K562 (cell line): ENCODE data around the gene ARHGEF12. TPM values are rescaled to one million over a fixed set of nuclear protein-coding genes. Genes with fewer than 3 reads are reported as not detected.

ENCODE experiments used
- ATAC-seq: fragments of 200-7000 bp; cut with Tn5 transposase; 3 replicates; pipeline ENCODE4 v1.9.1; 2020; ENCODE audit warnings: moderate library complexity
- BruUV-seq: library from RNA; stranded (reverse); fragments of 400-500 nt; replicated peaks from 2 replicates; lab custom pipeline; 2021; lab: Mats Ljungman, UMichigan
- CTCF ChIA-PET: fragments of 300-600 bp; formaldehyde crosslinking; extraction: SDS; loops from one replicate; lab custom pipeline; 2021; ENCODE audit warnings: low intra/inter-chr PET ratio; lab: Yijun Ruan, JAX
- POLR2A ChIA-PET: fragments of 300-600, 350-650 bp; sonication (Branson Sonifier 250); formaldehyde crosslinking; extraction: SDS; loops from one replicate; lab custom pipeline; 2021; ENCODE audit warnings: antibody characterized with exemption, inconsistent platforms; lab: Yijun Ruan, JAX
- DNase-seq, 4 experiments: peaks; one replicate each; pipeline versions ENCODE4 v3.0.0 to v3.0.0-alpha.2; 2011 to 2018; ENCODE audit warnings: low spot score in 3 of 4, mixed read lengths in 3 of 4; ENCODE audit errors: extremely low read depth in 1 of 4
- FAIRE-seq: peaks from 2 replicates; lab custom pipeline; 2011; peaks lifted over from hg19 to GRCh38; lab: Jason Lieb, UNC
- H2AFZ ChIP-seq: 2 replicates; pipeline ENCODE4 v1.6.0; 2011; ENCODE audit warnings: low read depth, low read length, control low read depth, inconsistent platforms
- H3K27ac ChIP-seq: fragments of 200-600 bp; 3 replicates; pipeline ENCODE4 v1.8.0; 2011; ENCODE audit warnings: low read depth, mild to moderate bottlenecking, control low read depth, inconsistent platforms, low read length, moderate library complexity, mixed read lengths; ENCODE audit errors: extremely low read depth
- H3K27me3 ChIP-seq, 2 experiments: fragments of 300-600 bp in 1 of 2; 2 replicates in 1 of 2; 3 replicates in 1 of 2; pipeline versions ENCODE4 v1.6.0 to v1.8.0; 2011; ENCODE audit warnings: inconsistent platforms in 2 of 2, low read length in 2 of 2, mild to moderate bottlenecking in 1 of 2, mixed read lengths in 1 of 2, moderate library complexity in 1 of 2; ENCODE audit not compliant: control insufficient read depth in 2 of 2, insufficient read depth in 2 of 2
- H3K36me3 ChIP-seq: fragments of 300-600 bp; 3 replicates; pipeline ENCODE4 v1.8.0; 2011; ENCODE audit warnings: mild to moderate bottlenecking, low read length, inconsistent platforms; ENCODE audit not compliant: control insufficient read depth, insufficient read depth
- H3K4me1 ChIP-seq, 2 experiments: fragments of 200-600 bp in 1 of 2; replicated peaks in 1 of 2; 2 replicates in 1 of 2; 3 replicates in 1 of 2; pipeline versions ENCODE4 v1.5.1 to v1.8.0; 2011; ENCODE audit warnings: inconsistent platforms in 2 of 2, low read length in 2 of 2, mild to moderate bottlenecking in 1 of 2, mixed read lengths in 1 of 2, moderate library complexity in 1 of 2; ENCODE audit not compliant: control insufficient read depth in 2 of 2, insufficient read depth in 2 of 2
- H3K4me2 ChIP-seq: 2 replicates; pipeline ENCODE4 v1.6.1; 2011; ENCODE audit warnings: low read length, control low read depth, inconsistent platforms, mixed read lengths; ENCODE audit not compliant: insufficient read depth
- H3K4me3 ChIP-seq: fragments of 200-600 bp; sonication (generic), shearing (Covaris generic); 2 replicates; pipeline ENCODE4 v1.5.1; 2016; ENCODE audit warnings: control low read depth, inconsistent platforms
- H3K79me2 ChIP-seq: fragments of 200-600 bp; 3 replicates; pipeline ENCODE4 v1.8.0; 2011; ENCODE audit warnings: low read length, inconsistent platforms; ENCODE audit not compliant: control insufficient read depth, insufficient read depth
- H3K9ac ChIP-seq, 2 experiments: 2 replicates each; pipeline versions ENCODE4 v1.6.0 to v1.6.1; 2011; ENCODE audit warnings: low read depth in 2 of 2, low read length in 2 of 2, control low read depth in 1 of 2, inconsistent platforms in 1 of 2, mild to moderate bottlenecking in 1 of 2, mixed read lengths in 1 of 2; ENCODE audit not compliant: insufficient read depth in 1 of 2
- H3K9me1 ChIP-seq: one replicate; pipeline ENCODE4 v1.6.0; 2011; ENCODE audit warnings: inconsistent platforms, mild to moderate bottlenecking, low read length, moderate library complexity; ENCODE audit not compliant: control insufficient read depth, insufficient read depth
- H3K9me3 ChIP-seq: replicated peaks from 2 replicates; pipeline ENCODE4 v1.5.1; 2011; ENCODE audit warnings: low read depth, low read length, inconsistent platforms; ENCODE audit not compliant: control insufficient read depth, insufficient read depth
- H4K20me1 ChIP-seq: replicated peaks from 2 replicates; pipeline ENCODE4 v1.6.1; 2011; ENCODE audit warnings: low read length, inconsistent platforms, mixed read lengths; ENCODE audit not compliant: control insufficient read depth, insufficient read depth
- NEUROD1 ChIP-seq: fragments of 150-350 bp; IDR thresholded peaks from 2 replicates; pipeline ENCODE4 v1.6.1; 2014; ENCODE audit warnings: borderline replicate concordance, low read length, low read depth; ENCODE audit not compliant: partially characterized antibody
- SMAD2 ChIP-seq: fragments of 150-350 bp; IDR thresholded peaks from 2 replicates; pipeline ENCODE4 v1.6.1; 2014; ENCODE audit warnings: low read depth, mild to moderate bottlenecking, low read length
- ZBTB40 ChIP-seq, 2 experiments: fragments of 450-650 bp in 1 of 2; sonication (generic) in 1 of 2; formaldehyde crosslinking in 1 of 2; IDR thresholded peaks; 2 replicates each; pipeline versions ENCODE4 v1.7.1 to v1.9.0; 2016 to 2022; ENCODE audit warnings: inconsistent platforms in 1 of 2, mild to moderate bottlenecking in 1 of 2, missing genetic modification reagents in 1 of 2
- ZNF830 ChIP-seq: fragments of 250-450 bp; sonication (Bioruptor Pico); IDR thresholded peaks from 2 replicates; pipeline ENCODE4 v1.5.0; 2021; ENCODE audit warnings: mild to moderate bottlenecking
- WGBS: fragments of 100-300 bp; shearing (Covaris generic); methylation state at CpG from one replicate; pipeline ENCODE4 v1.1.6; 2016; ENCODE audit warnings: low coverage, mixed read lengths; ENCODE audit not compliant: insufficient coverage; ENCODE audit errors: missing lambda C conversion rate; 5-methylcytosine and 5-hydroxymethylcytosine counted together
- in situ Hi-C: fragments of 300-500 bp; cut with MboI; formaldehyde crosslinking; loops from 4 replicates; pipeline ENCODE4 v1.15.0; 2018; ENCODE audit warnings: inconsistent platforms, mixed read lengths
- intact Hi-C: fragments of 100-400 bp; cut with micrococcal nuclease; formaldehyde crosslinking; loops from 2 replicates; pipeline ENCODE4 v1.14.2; 2022
- polyA plus RNA-seq, 8 experiments: library from polyadenylated mRNA; depleted of rRNA in 4 of 8; stranded (reverse) in 5 of 8; unstranded in 3 of 8; fragments of >200 nt; fragmentation: Nextera tagmentation in 2 of 8; fragmentation: Illumina TruSeq in 1 of 8; extraction: Ambion mirVana in 2 of 8; extraction: Trizol in 1 of 8; gene quantifications; 2 replicates each; pipeline versions ENCODE4 v1.2.1 to v1.2.3, GENCODE V29; 2011 to 2014; ENCODE audit warnings: inconsistent platforms in 1 of 8, missing spikeins in 1 of 8
- total RNA-seq, 7 experiments: library from RNA; depleted of rRNA in 6 of 7; stranded (reverse); fragments of >200 nt in 6 of 7; fragmentation: Illumina TruSeq in 2 of 7; extraction: Trizol in 2 of 7; gene quantifications; 2 replicates each; pipeline versions ENCODE4 v1.2.1 to v1.2.3, GENCODE V29; 2011 to 2021; ENCODE audit warnings: low replicate concordance in 1 of 7

ARHGEF12 gene
- total and polyA plus RNA-seq, 9 of the 15 experiments (the other 6 are each of a cell fraction or from before 2014, with no cell fraction given) = 3.5 to 51.7 (median 29.5) TPM

DNA sequence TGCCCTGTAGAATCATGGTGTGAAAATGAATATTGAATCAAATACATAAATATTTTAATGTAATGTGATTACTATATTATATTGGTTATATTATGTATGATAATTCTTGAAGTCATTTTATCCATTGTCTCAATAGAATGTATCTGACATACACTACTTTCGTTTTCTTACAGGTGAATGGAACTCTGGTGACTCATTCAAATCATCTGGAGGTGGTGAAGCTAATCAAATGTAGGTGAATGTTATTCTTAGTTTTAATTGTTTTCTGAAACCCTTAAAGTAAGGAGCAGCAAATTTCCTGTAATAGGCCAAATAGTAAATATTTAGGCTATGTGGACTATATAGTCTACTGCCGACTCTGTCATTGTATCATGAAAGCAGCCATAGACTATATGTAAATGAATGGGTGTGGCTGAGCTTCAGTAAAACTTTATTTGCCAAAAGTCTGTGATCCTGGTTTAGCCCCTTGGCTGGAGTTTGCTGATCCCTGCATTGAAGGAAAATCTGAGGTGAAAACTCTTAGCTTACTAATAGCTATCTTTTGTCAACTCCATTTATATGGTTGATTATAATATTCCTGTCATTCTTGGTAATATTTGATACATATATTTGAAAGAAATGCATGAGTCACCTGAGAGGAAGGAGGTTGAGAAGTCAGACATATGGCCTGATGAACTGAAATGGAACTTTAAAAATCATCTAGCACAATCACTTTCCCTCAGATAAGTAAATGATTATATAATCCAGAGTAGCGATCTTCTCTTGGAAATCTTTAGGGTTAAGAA is 88.2 kb downstream of the ARHGEF12 start:
- H3K27me3 ChIP-seq = no peaks in the 10 kb centered on the region
- no peak overlapping the region for H3K27ac ChIP-seq
- no peak for DNase-seq
- H3K4me2 ChIP-seq = no peak overlapping the region
- TF ChIP-seq ZBTB40 (IDR thresholded peaks at IDR 0.05) (peak; percentile 80), ZBTB40 (CRISPR knock-in tag; IDR thresholded peaks at IDR 0.05) (no peak), SMAD2 (no peak), NEUROD1 (no peak), ZNF830 (no peak)
- H3K4me3 ChIP-seq = no peak overlapping the region
- no peak overlapping the region for H2AFZ ChIP-seq
- in situ Hi-C loops (no loop called here), intact Hi-C loops (no loop called here)
- H3K9me1 ChIP-seq = no peaks in the 10 kb centered on the region
- 0 out of 3 replicates have a peak, but pooled peaks cover 2% of the 10 kb centered on the region for H3K79me2 ChIP-seq
- no peak for FAIRE-seq
- POLR2A ChIA-PET = interaction anchor here (0.6 kb wide), 1 partner anchor 124 kb away, joined by 6 read pairs; no protein-coding TSS in a partner anchor
- 0 out of 3 replicates have a peak, but pooled peaks have one; percentile 36 for ATAC-seq
- no peaks in the 10 kb centered on the region for H4K20me1 ChIP-seq
- H3K9me3 ChIP-seq = no peaks in the 10 kb centered on the region
- 90% methylated on average over 3 of the region's 3 CpGs for WGBS
- H3K4me1 ChIP-seq = no peaks in the 10 kb centered on the region
- CTCF ChIA-PET = no interaction called here
- no peak overlapping the region for H3K9ac ChIP-seq
- peaks cover 36% of the 10 kb centered on the region; the same call in 2 of the 3 replicates for H3K36me3 ChIP-seq
- no TSS peak for BruUV-seq
